ENCODE data around the gene RCC2.

Gene RCC2

DNA sequence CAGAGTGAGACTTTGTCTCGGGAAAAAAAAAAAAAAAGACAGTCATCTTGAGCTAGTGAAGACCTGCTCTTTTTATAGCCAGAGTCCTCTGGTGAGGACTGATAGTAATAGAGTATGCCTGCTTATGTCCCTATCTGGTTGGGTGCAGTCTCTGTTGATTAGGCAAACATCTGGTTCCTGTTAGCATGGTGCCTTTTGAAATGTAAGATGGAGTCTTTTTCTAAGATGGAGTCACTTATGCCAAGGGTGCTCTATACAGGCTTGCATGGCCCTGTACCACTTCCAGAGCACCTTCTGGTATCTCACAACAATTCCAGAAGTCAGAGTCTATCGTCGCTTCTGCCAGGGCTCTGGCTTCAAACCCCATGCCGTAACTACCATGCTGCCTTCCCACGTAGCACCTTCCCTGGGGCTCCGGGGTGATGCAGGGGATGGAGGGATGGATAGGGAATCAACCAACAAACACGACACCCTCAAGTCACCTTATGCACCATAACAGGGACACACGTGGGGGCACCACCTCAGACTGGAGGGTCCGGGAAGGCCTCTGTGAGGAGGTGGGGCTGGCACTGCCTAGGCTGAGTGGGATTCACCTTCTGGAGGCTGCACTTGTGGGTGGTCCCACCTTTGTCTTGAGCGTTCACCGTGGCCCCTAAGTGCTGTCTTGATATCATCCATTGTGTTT lies 79.1 kb downstream of the RCC2 start:
- TF ChIP-seq SUZ12 (IDR thresholded peaks at IDR 0.05; ENCODE audit: extremely low read depth, insufficient read depth, insufficient read length): no peak
- no peak for TF ChIP-seq ZNF274 (IDR thresholded peaks at IDR 0.05; ENCODE audit: low read depth, low read length)
- TF ChIP-seq YY1 (IDR thresholded peaks at IDR 0.05; ENCODE audit: insufficient read depth, insufficient read length): no peak
- no peak overlapping the region for H3K4me3 ChIP-seq (ENCODE audit: insufficient read length, low read depth)
- no peaks in the 10 kb centered on the region for H3K36me3 ChIP-seq (ENCODE audit: insufficient read depth, insufficient read length, low read length)
- peaks cover 5% of the 10 kb centered on the region for H3K4me1 ChIP-seq (ENCODE audit: insufficient read depth, insufficient read length)
- no peaks in the 10 kb centered on the region for H3K27me3 ChIP-seq (ENCODE audit: insufficient read depth, insufficient read length)
- H3K9me3 ChIP-seq (ENCODE audit: insufficient read depth, low read length): no peaks in the 10 kb centered on the region
- H3K9ac ChIP-seq (ENCODE audit: insufficient read length, low read depth): no peak overlapping the region
- no peak for DNase-seq (ENCODE audit: low read depth, low spot score)

DNA sequence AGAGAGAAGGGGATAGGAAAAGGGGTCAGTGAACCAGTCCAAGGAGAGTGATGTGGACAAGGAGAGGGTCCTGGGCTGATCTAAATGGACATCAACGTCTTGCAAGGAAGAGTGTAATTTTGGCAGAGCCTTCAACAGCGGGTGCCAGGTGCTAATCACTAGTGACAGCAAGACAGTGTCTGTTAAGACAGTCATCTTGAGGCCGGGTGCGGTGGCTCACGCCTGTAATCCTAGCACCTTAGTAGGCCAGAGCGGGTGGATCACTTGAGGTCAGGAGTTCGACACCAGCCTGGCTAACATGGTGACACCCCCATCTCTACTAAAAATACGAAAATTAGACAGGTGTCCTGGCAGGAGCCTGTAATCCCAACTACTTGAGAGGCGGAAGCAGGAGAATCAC lies 79.7 kb downstream of the RCC2 start:
- TF ChIP-seq SUZ12 (IDR thresholded peaks at IDR 0.05; ENCODE audit: extremely low read depth, insufficient read depth, insufficient read length): no peak
- no peak for TF ChIP-seq YY1 (IDR thresholded peaks at IDR 0.05; ENCODE audit: insufficient read depth, insufficient read length)
- no peak for TF ChIP-seq ZNF274 (IDR thresholded peaks at IDR 0.05; ENCODE audit: low read depth, low read length)
- Histone ChIP-seq H3K27me3 (ENCODE audit: insufficient read depth, insufficient read length) (no peaks in the 10 kb centered on the region), H3K4me1 (ENCODE audit: insufficient read depth, insufficient read length) (peaks cover 5% of the 10 kb centered on the region), H3K4me3 (ENCODE audit: insufficient read length, low read depth) (no peak overlapping the region), H3K9me3 (ENCODE audit: insufficient read depth, low read length) (no peaks in the 10 kb centered on the region), H3K9ac (ENCODE audit: insufficient read length, low read depth) (no peak overlapping the region), H3K36me3 (ENCODE audit: insufficient read depth, insufficient read length, low read length) (no peaks in the 10 kb centered on the region)
- no peak for DNase-seq (ENCODE audit: low read depth, low spot score)

DNA sequence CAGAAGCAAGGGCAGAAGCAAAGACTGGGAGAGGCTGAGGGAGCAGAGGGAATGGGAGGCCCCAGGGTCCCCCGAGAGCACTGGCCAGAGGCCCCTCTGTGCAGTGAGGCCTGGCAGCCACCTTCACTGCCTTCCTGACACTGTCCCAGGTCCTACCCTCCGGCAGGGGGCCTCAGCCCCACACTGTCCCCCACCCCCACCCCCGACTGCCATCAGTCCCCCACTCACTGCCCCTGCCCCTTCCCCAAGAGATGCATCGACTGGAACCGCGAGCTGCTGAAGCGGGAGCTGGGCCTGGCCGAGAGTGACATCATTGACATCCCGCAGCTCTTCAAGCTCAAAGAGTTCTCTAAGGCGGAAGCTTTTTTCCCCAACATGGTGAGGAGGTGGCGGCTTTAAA lies 80.4 kb downstream of the RCC2 start:
- H3K9ac ChIP-seq (ENCODE audit: insufficient read length, low read depth): peak overlapping the region; percentile 74
- no peak for DNase-seq (ENCODE audit: low read depth, low spot score)
- no peak overlapping the region for H3K4me3 ChIP-seq (ENCODE audit: insufficient read length, low read depth)
- H3K36me3 ChIP-seq (ENCODE audit: insufficient read depth, insufficient read length, low read length): no peaks in the 10 kb centered on the region
- peaks cover 5% of the 10 kb centered on the region for H3K4me1 ChIP-seq (ENCODE audit: insufficient read depth, insufficient read length)
- H3K27me3 ChIP-seq (ENCODE audit: insufficient read depth, insufficient read length): no peaks in the 10 kb centered on the region
- TF ChIP-seq SUZ12 (IDR thresholded peaks at IDR 0.05; ENCODE audit: extremely low read depth, insufficient read depth, insufficient read length): no peak
- TF ChIP-seq ZNF274 (IDR thresholded peaks at IDR 0.05; ENCODE audit: low read depth, low read length): no peak
- TF ChIP-seq YY1 (IDR thresholded peaks at IDR 0.05; ENCODE audit: insufficient read depth, insufficient read length): no peak
- no peaks in the 10 kb centered on the region for H3K9me3 ChIP-seq (ENCODE audit: insufficient read depth, low read length)

DNA sequence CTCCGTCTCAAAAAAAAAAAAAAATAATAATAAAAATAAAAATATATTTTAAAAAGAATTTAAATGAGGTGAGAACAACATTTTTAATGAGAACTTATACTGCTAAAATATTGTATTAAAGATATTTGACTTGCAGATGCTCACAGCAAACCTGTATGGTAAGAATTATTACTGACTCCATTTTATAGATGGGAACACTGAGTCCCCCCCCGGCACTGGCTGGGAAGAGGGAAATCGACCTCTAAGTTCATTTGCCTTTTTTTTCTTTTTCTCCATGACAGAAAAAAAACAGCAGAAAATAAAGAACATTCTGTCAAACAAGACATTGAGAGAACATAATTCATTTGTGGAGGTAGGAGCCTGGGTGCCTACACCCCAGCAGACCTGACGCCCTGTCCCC lies 80.9 kb downstream of the RCC2 start:
- Histone ChIP-seq H3K4me3 (ENCODE audit: insufficient read length, low read depth) (no peak overlapping the region), H3K9ac (ENCODE audit: insufficient read length, low read depth) (peak overlapping the region; percentile 74), H3K9me3 (ENCODE audit: insufficient read depth, low read length) (no peaks in the 10 kb centered on the region), H3K36me3 (ENCODE audit: insufficient read depth, insufficient read length, low read length) (no peaks in the 10 kb centered on the region), H3K27me3 (ENCODE audit: insufficient read depth, insufficient read length) (no peaks in the 10 kb centered on the region), H3K4me1 (ENCODE audit: insufficient read depth, insufficient read length) (peaks cover 5% of the 10 kb centered on the region)
- TF ChIP-seq YY1 (IDR thresholded peaks at IDR 0.05; ENCODE audit: insufficient read depth, insufficient read length) (no peak), SUZ12 (IDR thresholded peaks at IDR 0.05; ENCODE audit: extremely low read depth, insufficient read depth, insufficient read length) (no peak), ZNF274 (IDR thresholded peaks at IDR 0.05; ENCODE audit: low read depth, low read length) (no peak)
- DNase-seq (ENCODE audit: low read depth, low spot score): no peak
